Left ventricle myocardium inferior (tissue), 1 donor: Measurements from ENCODE around the gene CFAP45. TPM values are rescaled to one million over a fixed set of nuclear protein-coding genes. Genes with fewer than 3 reads are reported as not detected.

Experiments used
- DNase-seq: peaks from one replicate; pipeline ENCODE4 v3.0.0-alpha.2; 2020
- H3K27ac ChIP-seq: fragments of 200-600 bp; replicated peaks from 2 replicates; pipeline ENCODE4 v1.8.0; 2021
- H3K27me3 ChIP-seq: fragments of 200-600 bp; 2 replicates; pipeline ENCODE4 v1.8.0; 2021; ENCODE audit warnings: low read depth
- H3K36me3 ChIP-seq: fragments of 200-600 bp; 2 replicates; pipeline ENCODE4 v1.8.0; 2021
- H3K4me1 ChIP-seq: fragments of 200-600 bp; 2 replicates; pipeline ENCODE4 v1.8.0; 2021
- H3K4me3 ChIP-seq: fragments of 200-600 bp; 2 replicates; pipeline ENCODE4 v1.8.0; 2021; ENCODE audit warnings: mild to moderate bottlenecking, moderate library complexity
- H3K9me3 ChIP-seq: fragments of 200-600 bp; replicated peaks from 2 replicates; pipeline ENCODE4 v1.8.0; 2021
- CTCF ChIP-seq: fragments of 200-600 bp; IDR thresholded peaks from 2 replicates; pipeline ENCODE4 v1.8.0; 2021; ENCODE audit warnings: antibody characterized with exemption, mild to moderate bottlenecking, borderline replicate concordance
- intact Hi-C: fragments of 100-400 bp; cut with micrococcal nuclease; formaldehyde crosslinking; loops from one replicate; pipeline ENCODE4 v1.11.0; 2022
- total RNA-seq: library from RNA; stranded (reverse); fragmentation: NEBNext Ultra II Directional; extraction: Animal tissue kit (Norgen Biotek cat#: 25700); gene quantifications from one replicate; pipeline ENCODE4 v1.2.1, GENCODE V29; 2021
- donor health status: DM: no; HTN: yes; CAD: no; lungs with severe emphysema.

The CFAP45 gene
- total RNA-seq, 1 donor from 2014 or later: 1.1 TPM

GRCh38 chr1:159861218-159861617 lies 38.7 kb downstream of the CFAP45 start:
- no peak for TF ChIP-seq CTCF
- Histone ChIP-seq H3K27me3 (peaks cover 12% of the 10 kb centered on the region), H3K9me3 (no peaks in the 10 kb centered on the region), H3K36me3 (no peaks in the 10 kb centered on the region), H3K4me1 (no peaks in the 10 kb centered on the region), H3K4me3 (no peak overlapping the region), H3K27ac (no peak overlapping the region)
- intact Hi-C loops: no loop called here
- DNase-seq: no peak

- no peaks in the 10 kb centered on the region for H3K36me3 ChIP-seq
- H3K27me3 ChIP-seq: peaks cover 12% of the 10 kb centered on the region
- no peak overlapping the region for H3K4me3 ChIP-seq
- no peaks in the 10 kb centered on the region for H3K9me3 ChIP-seq
- DNase-seq: no peak
- intact Hi-C loops: no loop called here
- TF ChIP-seq CTCF: no peak
- H3K4me1 ChIP-seq: peaks cover 2% of the 10 kb centered on the region
- H3K27ac ChIP-seq: no peak overlapping the region
These were observed 39.5 kb downstream of the CFAP45 start for GRCh38 chr1:159860456-159860855.

- intact Hi-C loops: no loop called here
- Histone ChIP-seq H3K4me3 (no peak overlapping the region), H3K27ac (no peak overlapping the region), H3K36me3 (no peaks in the 10 kb centered on the region), H3K4me1 (peaks cover 8% of the 10 kb centered on the region), H3K9me3 (no peaks in the 10 kb centered on the region), H3K27me3 (peaks cover 12% of the 10 kb centered on the region)
- TF ChIP-seq CTCF: no peak
- DNase-seq: no peak
These were observed 40.1 kb downstream of the CFAP45 start for GRCh38 chr1:159859767-159860322.

GRCh38 chr1:159857889-159858288 lies 42.1 kb downstream of the CFAP45 start:
- Histone ChIP-seq H3K4me3 (no peak overlapping the region), H3K27me3 (peaks cover 9% of the 10 kb centered on the region), H3K4me1 (peaks cover 27% of the 10 kb centered on the region), H3K9me3 (no peaks in the 10 kb centered on the region), H3K27ac (no peak overlapping the region), H3K36me3 (no peaks in the 10 kb centered on the region)
- intact Hi-C loops: no loop called here
- DNase-seq: no peak
- TF ChIP-seq CTCF: no peak

GRCh38 chr1:159856576-159856975 lies 43.4 kb downstream of the CFAP45 start:
- intact Hi-C loops: no loop called here
- no peak for DNase-seq
- Histone ChIP-seq H3K4me1 (peaks cover 28% of the 10 kb centered on the region), H3K27me3 (no peaks in the 10 kb centered on the region), H3K27ac (no peak overlapping the region), H3K36me3 (no peaks in the 10 kb centered on the region), H3K9me3 (no peaks in the 10 kb centered on the region), H3K4me3 (no peak overlapping the region)
- no peak for TF ChIP-seq CTCF
